Glomerular visceral epithelial cell (primary cell): ENCODE results near the gene RINL.

ENCODE experiments used
- DNase-seq: peaks from one replicate; pipeline ENCODE4 v3.0.0-alpha.2; 2016; ENCODE audit errors: extremely low spot score

Gene RINL

DNA sequence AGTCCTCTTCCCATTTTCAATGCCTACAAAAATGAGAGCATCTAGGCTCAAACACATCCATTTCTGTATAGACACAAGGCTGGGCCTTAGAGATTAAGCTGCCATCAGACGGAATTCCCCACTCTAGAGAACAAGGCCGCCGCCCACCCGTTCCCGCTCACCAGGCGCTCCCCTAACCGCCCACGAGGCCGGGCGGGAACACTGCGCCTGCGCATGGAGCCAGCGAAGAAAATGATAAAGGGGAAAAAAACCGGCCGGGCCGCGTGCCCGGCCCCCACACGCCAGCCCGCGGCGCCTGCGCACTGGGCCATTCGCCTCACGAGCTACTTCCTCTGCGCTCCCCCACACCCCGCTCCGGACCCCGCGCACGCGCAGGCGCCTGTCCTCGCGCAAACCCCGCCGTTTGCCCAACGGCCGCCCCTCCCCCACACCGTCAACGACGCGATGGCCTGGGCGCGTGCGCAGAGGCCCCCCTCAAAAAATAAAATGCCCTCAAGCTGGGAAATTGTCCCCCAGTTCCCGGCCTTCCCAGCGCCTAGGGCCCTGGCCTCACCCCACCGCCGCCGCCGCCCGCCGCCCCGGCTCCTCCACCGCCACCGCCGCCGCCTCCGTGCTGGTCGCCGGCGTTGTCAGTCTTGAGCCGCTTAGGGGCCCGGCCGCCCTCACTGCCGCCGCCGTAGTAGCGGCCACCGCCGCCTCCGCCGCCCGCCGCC is 28.8 kb downstream of the RINL start:
- DNase-seq = peak; percentile 99

DNA sequence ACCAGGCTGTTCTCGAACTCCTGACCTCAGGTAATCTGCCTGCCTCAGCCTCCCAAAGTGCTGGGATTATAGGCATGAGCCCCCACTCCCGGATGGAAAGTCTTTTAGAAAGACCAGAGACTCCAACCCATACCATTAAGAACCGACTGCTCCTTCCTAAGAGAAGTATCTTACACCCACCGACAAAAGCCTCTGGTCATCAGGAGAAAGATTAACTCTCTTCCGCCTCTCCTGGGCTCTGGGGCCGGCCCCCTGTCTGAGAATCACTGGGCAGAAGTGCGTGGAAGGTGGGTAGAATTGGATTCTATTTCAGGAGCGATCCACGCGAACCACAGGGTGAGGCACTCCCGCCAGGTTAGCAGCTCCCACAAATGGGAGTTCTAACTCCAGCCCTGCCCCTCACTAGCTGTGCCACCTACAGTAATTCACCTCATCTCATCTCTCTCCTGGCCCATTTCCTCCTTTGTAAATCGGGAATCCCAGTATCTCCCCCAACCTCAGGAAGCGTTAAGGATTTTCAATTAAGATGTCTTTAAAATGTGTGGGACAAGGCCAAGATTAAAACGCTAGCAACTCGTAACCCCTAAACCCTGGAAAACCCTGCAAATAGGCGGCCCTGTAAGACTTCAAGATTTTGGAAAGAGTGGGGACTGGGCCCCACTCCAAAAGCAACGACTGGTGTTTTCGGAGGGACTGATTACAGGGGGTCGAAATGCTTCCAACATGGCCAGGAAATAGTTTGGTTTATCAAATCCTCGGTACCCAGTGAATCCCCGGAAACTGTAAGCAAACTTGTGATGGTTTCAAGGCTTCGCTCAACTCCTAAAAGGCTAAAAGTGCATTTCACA is 29.6 kb downstream of the RINL start:
- no peak for DNase-seq

- no peak for DNase-seq
Observed at GRCh38 chr19:38846097-38846496, 32.0 kb downstream of the RINL start.

- DNase-seq = no peak
Observed at GRCh38 chr19:38845374-38846024, 32.6 kb downstream of the RINL start.

GRCh38 chr19:38844093-38844686 is 33.9 kb downstream of the RINL start:
- no peak for DNase-seq

DNA sequence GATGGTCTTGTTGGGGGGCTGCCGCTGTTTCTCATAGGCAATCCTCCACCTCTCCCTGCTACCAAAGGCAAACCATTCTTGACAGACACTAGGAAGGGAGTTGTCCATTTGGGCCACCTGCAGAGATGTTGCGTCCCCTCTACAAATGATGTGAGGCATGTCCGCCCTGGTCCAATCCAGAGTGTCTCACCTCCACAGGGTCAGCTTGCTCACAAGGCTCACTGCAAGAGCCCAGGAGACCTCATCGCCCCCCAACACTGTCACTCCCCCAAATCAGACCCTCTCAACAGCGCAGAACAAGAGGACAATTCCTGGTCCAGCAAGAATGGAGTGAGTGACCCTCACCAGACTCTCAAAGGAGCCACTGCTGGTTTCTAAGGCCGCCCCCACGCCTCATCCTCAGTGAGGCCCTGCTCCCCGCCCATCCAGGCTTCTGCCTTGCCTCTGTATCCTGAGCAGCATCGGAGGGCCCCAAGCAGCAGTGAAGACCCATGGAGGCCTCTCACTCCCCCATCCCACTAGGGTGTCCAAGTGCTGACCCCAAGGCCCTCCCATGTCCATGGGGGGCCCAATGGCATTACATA is 34.8 kb downstream of the RINL start:
- no peak for DNase-seq

GRCh38 chr19:38842439-38843174 is 35.5 kb downstream of the RINL start:
- no peak for DNase-seq

GRCh38 chr19:38841787-38842438 is 36.2 kb downstream of the RINL start:
- DNase-seq = no peak

DNA sequence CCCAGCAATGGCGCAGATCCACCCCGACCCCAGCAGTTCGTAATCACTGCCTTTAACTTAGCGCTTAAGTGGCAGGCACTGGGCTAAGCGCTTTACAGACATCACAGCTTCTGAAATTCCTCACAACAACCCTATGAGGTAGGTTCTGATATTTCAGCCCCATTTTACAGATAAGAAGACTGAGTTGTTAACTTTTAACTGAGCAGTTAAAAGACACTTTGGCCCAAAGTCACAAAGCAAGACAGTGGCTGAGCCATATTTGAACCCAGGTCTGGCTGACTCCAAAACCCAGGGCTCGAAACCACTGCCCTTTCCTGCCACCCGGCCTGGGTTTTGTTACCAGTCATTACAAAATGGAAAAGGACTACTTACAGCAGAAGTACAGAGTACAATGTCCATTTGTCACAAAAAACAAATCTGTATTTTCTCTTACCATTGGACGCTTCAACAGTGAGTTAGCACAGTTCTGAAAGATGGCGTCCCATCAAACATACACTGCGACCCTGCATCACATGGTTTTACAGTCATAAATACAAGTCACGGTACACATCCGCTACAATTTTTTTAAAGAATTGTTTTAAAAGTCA is 36.8 kb downstream of the RINL start:
- no peak for DNase-seq

DNA sequence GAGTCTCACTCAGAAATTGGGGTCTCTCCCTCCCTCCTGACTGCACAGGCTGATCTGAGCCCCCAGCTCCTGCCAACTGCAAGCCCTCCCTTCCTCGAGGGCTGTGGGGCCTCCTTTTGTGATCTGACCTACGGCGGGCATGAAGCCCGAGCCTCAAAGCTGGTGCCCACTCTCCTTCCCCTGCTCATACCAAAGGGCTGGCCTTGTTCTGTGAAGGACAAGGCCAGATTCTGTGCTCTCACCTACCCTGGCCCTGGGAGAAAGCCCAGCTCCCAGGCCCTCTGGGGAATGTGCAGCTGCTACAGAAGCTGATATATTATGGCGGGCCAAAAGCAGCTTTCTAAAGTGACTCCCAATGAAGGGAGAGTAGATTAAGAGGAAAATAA is 37.5 kb downstream of the RINL start:
- DNase-seq = no peak

GRCh38 chr19:38839816-38840582 is 38.1 kb downstream of the RINL start:
- DNase-seq = no peak

- no peak for DNase-seq
Observed at GRCh38 chr19:38838986-38839761, 38.9 kb downstream of the RINL start.

DNA sequence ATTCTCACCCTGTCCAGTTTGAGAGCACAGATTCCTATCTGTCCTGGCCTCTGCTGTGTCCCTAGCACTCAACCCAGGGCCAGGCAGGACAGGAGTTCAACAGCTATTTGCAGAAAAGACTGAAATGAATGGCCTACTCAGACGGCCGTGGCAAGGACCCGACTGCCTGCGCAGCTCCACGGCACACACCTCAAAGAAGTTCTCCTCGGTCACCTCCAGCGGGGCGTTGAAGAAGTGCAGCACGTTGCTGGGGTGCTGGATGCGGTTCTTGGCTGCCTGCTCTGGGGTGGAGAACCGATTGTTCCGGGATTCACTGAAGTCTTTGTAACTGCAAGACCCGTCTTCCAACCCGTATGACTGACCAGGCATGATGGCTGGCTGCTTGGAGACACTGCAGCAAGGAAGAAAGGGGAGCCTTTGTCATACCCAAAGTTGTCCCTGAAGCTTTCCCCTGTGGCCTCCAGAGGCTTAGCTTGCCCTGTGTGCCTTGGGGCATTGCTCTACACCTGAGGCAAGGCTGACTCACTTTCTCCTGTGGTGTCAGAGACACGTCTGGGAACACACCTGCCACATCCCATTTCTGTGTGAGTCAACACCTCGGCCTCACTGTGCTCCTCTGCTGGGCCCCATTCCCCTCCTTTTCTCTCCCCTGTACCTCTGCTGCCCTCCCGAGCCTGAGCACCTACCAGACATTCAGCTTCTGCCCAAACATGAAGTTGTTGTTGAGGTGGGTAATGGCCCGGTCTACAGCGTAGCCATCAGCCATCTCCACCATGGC is 39.7 kb downstream of the RINL start:
- no peak for DNase-seq

GRCh38 chr19:38837656-38838121 is 40.4 kb downstream of the RINL start:
- DNase-seq = no peak

DNA sequence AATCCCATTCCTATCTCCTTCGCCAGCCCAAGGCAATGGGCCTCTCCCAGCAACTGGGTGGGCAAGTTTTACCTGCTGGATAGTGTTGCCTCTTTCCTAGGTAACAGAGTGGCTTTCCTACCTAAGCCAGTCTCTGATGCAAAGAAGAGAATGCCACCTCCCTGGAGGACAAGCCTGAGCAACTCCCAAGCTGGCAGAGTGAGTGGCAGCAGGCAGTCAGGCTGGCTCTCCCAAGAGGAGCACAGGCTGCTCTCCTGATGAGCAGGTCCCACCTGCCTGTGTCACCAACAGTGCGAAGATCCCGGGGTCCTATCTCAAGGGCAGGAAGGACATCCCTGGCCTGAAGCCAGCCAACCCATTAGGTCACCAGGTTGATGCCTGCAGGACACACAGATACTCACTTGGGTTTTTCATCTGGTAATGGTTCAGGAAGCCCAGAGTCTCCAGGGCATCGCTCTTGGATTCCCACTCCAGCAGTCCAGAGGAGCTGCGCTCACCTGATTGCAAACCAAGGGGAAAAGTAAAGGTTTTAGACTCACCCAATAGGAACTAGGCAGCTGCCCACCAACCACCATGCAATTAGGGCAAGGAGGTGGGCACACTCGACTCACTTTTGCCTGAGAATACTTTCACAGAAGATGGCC is 41.0 kb downstream of the RINL start:
- DNase-seq = no peak

DNA sequence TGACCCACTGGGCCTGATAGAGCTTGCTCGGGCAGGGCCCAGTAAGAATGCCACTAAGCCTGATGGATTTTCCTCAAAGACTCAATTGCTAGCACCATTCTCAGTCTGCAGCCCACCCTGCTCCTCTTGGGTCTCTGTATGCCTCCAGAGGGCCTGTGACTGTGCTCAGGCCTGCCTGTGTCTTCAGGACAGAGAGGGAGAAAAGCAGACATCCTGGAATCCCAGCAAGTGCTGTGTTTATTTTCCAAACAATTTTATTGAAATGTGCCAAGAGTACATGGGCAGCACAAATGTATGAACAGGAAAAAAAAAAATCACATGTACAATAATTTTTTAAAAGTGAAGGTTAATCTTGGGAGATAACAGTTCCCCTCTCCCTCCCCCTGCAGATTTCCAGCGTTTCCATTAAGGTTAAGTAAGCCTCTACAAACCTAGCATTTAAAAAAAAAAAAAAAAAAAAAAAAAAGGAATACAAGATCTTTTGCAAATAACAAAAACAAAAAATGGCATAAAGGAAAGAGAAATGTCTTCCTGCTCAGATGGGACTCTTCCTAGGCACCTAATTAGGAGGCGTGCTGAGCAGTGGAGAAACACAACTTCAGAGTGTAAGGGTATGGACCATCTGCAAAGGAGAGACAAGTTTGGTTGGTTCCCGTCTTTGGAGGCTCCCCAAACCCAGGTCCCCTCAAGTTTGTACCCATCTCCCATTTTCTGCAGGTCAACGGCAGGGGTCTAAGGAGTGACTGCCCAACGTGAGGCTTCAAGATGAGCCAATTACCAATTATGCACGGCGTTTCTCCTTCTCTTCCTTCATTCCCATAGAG is 41.7 kb downstream of the RINL start:
- DNase-seq = no peak
